SU-DHL-6 (cell line): ENCODE data around the gene CRAT.

Source experiments
- H2AFZ ChIP-seq: fragments of 200-600 bp; sonication (generic); 2 replicates; pipeline ENCODE4 v1.6.1; 2014; ENCODE audit warnings: low read depth, mild to moderate bottlenecking, moderate library complexity, mixed read lengths, antibody characterized with exemption, low read length; ENCODE audit not compliant: severe bottlenecking
- H3F3A ChIP-seq: fragments of 200-600 bp; shearing (Covaris generic); 2 replicates; pipeline ENCODE4 v1.6.0; 2016; ENCODE audit warnings: antibody characterized with exemption, mild to moderate bottlenecking; ENCODE audit not compliant: insufficient read depth
- H3K27ac ChIP-seq: fragments of 200-600 bp; sonication (generic); 2 replicates; pipeline ENCODE4 v1.5.1; 2016; ENCODE audit warnings: low read depth, mild to moderate bottlenecking, low read length, moderate library complexity, mixed read lengths
- H3K27me3 ChIP-seq: fragments of 200-600 bp; sonication (generic), shearing (Covaris generic); 2 replicates; pipeline ENCODE4 v1.6.0; 2014; ENCODE audit warnings: mild to moderate bottlenecking, low read length
- H3K36me3 ChIP-seq: fragments of 200-600 bp; sonication (generic); 2 replicates; pipeline ENCODE4 v1.6.1; 2014; ENCODE audit warnings: mild to moderate bottlenecking, low read length, mixed read lengths
- H3K4me2 ChIP-seq: fragments of 300-600, 200-600 bp; shearing (Covaris generic), sonication (generic); 2 replicates; pipeline ENCODE4 v1.6.0; 2014; ENCODE audit warnings: low read length, low read depth, mild to moderate bottlenecking; ENCODE audit not compliant: poor library complexity, severe bottlenecking
- H3K4me3 ChIP-seq: fragments of 200-600 bp; sonication (generic); 2 replicates; pipeline ENCODE4 v1.5.1; 2014; ENCODE audit warnings: antibody characterized with exemption, low read length, mild to moderate bottlenecking, mixed read lengths; ENCODE audit not compliant: insufficient read depth, poor library complexity, severe bottlenecking
- H3K79me2 ChIP-seq: fragments of 200-600 bp; sonication (generic); 2 replicates; pipeline ENCODE4 v1.6.1; 2014; ENCODE audit warnings: mild to moderate bottlenecking, low read length, moderate library complexity; ENCODE audit not compliant: insufficient read depth
- H3K9ac ChIP-seq: fragments of 200-600 bp; sonication (generic); 2 replicates; pipeline ENCODE4 v1.7.0; 2014; ENCODE audit warnings: mild to moderate bottlenecking, low read length
- H3K9me2 ChIP-seq: fragments of 200-600 bp; sonication (generic); replicated peaks from 2 replicates; pipeline ENCODE4 v1.6.1; 2014; ENCODE audit warnings: low read length; ENCODE audit not compliant: insufficient read depth
- H3K9me3 ChIP-seq: fragments of 200-600 bp; sonication (generic); 2 replicates; pipeline ENCODE4 v1.6.1; 2014; ENCODE audit warnings: low read length, mixed read lengths; ENCODE audit not compliant: insufficient read depth
- H4K20me1 ChIP-seq: fragments of 200-600 bp; sonication (generic); 2 replicates; pipeline ENCODE4 v1.6.1; 2014; ENCODE audit warnings: low read depth, mild to moderate bottlenecking, antibody characterized with exemption, low read length, moderate library complexity, mixed read lengths
- CTCF ChIP-seq: fragments of 200-600 bp; sonication (generic); IDR thresholded peaks from one replicate; pipeline ENCODE4 v1.5.1; 2017; ENCODE audit warnings: antibody characterized with exemption, mild to moderate bottlenecking, low read length, moderate library complexity; ENCODE audit not compliant: insufficient read depth, poor library complexity, severe bottlenecking
- EZH2phosphoT487 ChIP-seq: fragments of 200-600 bp; sonication (generic), shearing (Covaris generic); conservative IDR thresholded peaks from 2 replicates; pipeline ENCODE4 v1.6.1; 2018; ENCODE audit warnings: mild to moderate bottlenecking, antibody characterized with exemption, low read length, moderate library complexity, mixed read lengths

The CRAT gene

GRCh38 chr9:129104051-129104450 is 6.5 kb downstream of the CRAT start:
- no peaks in the 10 kb centered on the region for H3K9me3 ChIP-seq
- no peak overlapping the region for H3K9ac ChIP-seq
- H3F3A ChIP-seq = no peaks in the 10 kb centered on the region
- H3K27ac ChIP-seq = no peak overlapping the region
- no peaks in the 10 kb centered on the region for H3K36me3 ChIP-seq
- H3K4me3 ChIP-seq = no peak overlapping the region
- TF ChIP-seq CTCF = no peak
- no peak for TF ChIP-seq EZH2phosphoT487
- H4K20me1 ChIP-seq = no peaks in the 10 kb centered on the region
- no peak overlapping the region for H2AFZ ChIP-seq
- no peaks in the 10 kb centered on the region for H3K79me2 ChIP-seq
- no peak overlapping the region for H3K4me2 ChIP-seq
- H3K27me3 ChIP-seq = no peaks in the 10 kb centered on the region
- H3K9me2 ChIP-seq = no peaks in the 10 kb centered on the region

GRCh38 chr9:129103595-129103965 is 7.0 kb downstream of the CRAT start:
- Histone ChIP-seq H3K4me3 (no peak overlapping the region), H3K9me3 (no peaks in the 10 kb centered on the region), H3K36me3 (no peaks in the 10 kb centered on the region), H3F3A (no peaks in the 10 kb centered on the region), H3K4me2 (no peak overlapping the region), H3K79me2 (no peaks in the 10 kb centered on the region), H3K27me3 (no peaks in the 10 kb centered on the region), H2AFZ (no peak overlapping the region), H3K27ac (no peak overlapping the region), H4K20me1 (no peaks in the 10 kb centered on the region), H3K9ac (no peak overlapping the region), H3K9me2 (no peaks in the 10 kb centered on the region)
- TF ChIP-seq EZH2phosphoT487 (no peak), CTCF (no peak)

- no peak overlapping the region for H3K4me2 ChIP-seq
- no peaks in the 10 kb centered on the region for H3K27me3 ChIP-seq
- no peak overlapping the region for H3K9ac ChIP-seq
- no peaks in the 10 kb centered on the region for H3F3A ChIP-seq
- no peaks in the 10 kb centered on the region for H4K20me1 ChIP-seq
- no peaks in the 10 kb centered on the region for H3K9me3 ChIP-seq
- H3K4me3 ChIP-seq = no peak overlapping the region
- H3K79me2 ChIP-seq = no peaks in the 10 kb centered on the region
- no peaks in the 10 kb centered on the region for H3K9me2 ChIP-seq
- TF ChIP-seq CTCF = peak; percentile 31
- no peak for TF ChIP-seq EZH2phosphoT487
- no peak overlapping the region for H2AFZ ChIP-seq
- H3K27ac ChIP-seq = no peak overlapping the region
- H3K36me3 ChIP-seq = no peaks in the 10 kb centered on the region
These were observed 7.6 kb downstream of the CRAT start for GRCh38 chr9:129102791-129103594.
